Activated CD8-positive, alpha-beta memory T cell treated with anti-CD3 and anti-CD28 coated beads for 1 hour (primary cell): Measurements from ENCODE around the gene KIF20B.
"Not testable (repeated sequence)": the region's sequence is repeated elsewhere in the genome, so short reads cannot be mapped to it uniquely, and the experiment has no call there.

Experiments used
- DNase-seq, 2 donors: peaks; one replicate each; pipeline ENCODE4 v3.0.0-alpha.2; 2020; ENCODE audit warnings: low read depth in 1 of 2; ENCODE audit errors: extremely low read depth in 1 of 2

The KIF20B gene

DNA sequence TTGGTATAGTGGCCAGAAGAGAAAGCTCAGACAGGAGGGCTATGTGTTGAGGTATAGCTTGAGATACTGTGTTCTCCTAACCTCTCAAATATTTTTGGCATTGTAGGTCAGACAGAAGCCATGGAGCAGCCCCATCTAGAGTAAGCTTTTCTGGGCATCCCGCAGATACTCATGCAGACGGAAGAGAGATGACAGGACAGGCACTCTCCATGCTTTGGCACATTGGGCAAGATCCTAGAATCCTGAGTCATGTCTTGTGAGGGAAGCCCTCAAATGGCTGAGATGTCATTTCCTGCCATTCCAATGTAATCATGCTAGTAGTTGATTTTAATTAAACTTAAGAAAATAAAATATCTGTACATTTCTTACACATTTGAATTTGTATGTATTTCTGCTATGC lies 16.8 kb upstream of the KIF20B start:
- DNase-seq: no peak

DNA sequence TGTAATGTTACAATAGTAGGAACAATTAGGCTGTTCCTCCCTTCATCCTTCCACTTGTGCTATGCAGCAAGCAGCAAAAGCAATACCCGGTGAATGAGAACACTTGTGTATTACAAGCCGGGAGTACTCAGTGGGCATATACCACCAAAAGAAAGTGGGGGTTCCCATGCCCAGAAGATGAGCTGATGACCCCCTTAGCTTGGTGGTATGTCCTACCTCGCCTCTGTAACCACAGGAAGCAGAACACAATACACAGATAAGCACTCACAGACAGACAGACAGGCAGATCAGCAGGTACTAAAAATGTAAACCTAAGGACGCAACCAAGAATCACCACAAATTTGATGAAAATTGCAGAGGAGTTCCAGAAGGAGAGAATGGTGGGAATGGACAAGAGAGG lies 15.5 kb upstream of the KIF20B start:
- no peak for DNase-seq

DNA sequence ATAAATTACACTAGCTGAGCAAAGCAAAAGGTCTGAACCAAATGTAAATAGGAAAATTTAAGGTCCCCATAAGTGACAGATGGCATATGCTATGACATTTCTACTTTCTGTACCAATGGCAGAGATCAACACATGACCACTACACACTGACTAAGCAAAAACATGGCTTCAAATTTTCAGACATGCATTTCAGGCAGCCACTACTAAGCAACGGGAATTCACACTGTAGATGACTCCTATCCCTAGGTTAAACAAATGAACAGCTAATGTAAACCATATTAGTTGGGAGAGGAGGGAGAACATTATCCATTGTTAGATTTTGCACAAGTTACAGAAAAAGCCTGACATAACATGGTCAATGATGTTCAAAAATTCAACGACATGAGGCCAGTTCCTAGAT lies 11.4 kb upstream of the KIF20B start:
- DNase-seq: no peak

DNA sequence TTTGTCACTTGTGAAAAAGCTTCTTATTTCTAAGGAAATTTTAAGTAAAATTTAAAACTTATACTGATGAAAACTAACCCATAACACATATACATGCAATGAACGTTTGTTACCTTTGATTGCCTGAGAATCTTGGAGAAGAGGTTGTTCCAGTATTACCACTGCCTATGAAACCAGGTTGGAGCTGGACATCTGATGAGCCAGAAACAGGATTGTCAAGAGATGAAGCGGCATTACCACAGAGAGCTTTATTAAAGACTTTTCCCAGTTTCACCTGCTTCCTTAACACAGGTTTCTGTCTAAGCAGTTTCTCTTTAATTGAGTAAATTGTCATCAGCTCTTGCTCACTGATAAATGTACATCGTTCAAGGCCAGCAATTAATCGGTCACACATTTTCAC lies 9.0 kb upstream of the KIF20B start:
- no peak for DNase-seq

DNA sequence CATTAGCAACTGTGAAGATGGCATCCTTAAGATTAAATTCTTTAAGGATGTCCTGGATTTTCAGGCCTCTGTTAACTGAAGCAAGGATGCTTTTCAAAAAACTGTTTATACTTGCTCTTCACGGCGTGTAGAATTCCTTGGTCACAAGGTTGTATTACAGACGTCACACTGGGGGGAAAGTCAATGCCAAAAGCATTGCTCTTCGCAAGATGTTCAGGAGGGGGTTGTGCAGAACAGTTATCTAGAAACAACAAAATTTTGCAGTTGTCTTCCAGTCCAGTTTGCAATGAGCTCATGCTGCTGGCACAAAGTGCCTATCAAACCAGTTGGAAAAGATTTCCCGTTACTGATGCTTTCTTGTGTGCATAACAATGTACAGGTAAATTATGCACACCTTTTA lies 8.2 kb upstream of the KIF20B start:
- DNase-seq: no peak

DNA sequence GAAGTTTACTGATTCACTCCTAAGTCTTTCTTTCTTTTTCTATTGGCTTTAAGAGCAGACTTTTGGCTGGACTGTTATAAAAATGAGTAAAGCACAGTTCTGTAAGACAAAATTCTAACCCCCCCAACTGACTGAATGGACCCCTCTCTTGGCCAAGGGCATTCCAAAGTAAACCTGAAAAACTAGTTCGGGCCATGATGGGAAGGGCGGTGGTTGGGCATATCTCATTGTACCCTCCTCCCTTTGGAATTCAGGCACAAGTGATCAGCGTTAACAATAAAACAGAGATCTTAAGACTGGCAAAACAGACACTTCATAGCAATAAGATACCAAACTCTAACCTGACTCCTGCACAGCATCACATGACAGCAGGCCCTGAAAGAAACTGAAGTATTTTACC lies 6.1 kb upstream of the KIF20B start:
- DNase-seq: no peak

DNA sequence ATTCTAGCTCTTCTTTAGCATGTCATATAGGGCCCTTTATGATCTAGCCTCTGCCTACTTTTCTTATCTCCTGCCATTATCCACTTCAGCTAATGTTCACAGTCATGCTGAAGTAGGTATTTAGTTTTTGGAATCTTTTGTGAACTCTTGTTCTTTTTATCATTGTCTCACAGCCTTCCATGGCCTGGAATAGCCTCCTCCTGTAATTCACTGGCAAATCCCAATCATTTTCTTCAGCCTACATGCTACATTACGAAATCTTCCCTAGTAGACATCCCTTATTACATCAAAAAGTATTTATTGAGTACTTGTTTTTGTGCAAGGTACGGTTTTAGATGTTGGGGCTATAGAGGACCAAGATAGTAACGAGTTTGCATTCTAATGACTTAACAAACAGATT lies 3.4 kb upstream of the KIF20B start:
- DNase-seq: no peak

DNA sequence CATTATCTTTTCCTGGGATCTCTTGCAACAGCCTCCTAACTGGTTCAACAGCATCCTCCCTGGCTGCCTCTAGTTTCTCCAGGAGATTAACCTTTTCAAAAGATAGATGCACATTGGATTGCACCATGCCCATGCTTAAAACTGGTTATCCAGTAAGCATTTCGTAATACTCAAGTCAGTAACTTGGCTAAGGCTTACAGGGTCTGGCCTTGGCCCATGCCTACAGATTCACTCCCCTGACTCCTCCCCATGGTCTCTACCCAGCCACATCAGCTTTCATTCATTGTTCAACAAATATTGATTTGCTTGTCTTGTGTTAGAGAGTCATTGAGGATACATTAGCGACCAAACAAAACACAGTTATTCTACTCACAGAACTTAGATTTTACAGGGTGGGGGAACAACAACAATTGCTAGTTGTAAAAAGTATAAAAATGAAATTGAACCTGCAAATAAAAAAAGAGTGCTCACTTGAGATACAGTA lies 1.8 kb upstream of the KIF20B start:
- no peak for DNase-seq

DNA sequence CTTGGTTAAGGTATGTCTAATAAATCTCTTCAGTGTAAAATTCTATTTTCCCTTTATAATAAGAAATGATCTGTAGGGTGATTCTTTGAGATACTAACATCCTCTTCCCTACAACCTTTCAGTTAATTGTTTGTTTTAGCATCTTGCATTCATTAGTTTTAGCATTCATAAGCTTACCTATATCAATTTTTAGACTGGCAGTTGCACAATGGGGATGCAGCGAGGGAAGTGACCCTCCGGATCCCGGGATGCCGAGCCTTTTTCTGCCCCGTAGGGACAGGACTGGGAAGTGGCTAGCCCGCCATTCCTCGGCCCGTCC lies 508 bp upstream of the KIF20B start:
- DNase-seq: no peak

DNA sequence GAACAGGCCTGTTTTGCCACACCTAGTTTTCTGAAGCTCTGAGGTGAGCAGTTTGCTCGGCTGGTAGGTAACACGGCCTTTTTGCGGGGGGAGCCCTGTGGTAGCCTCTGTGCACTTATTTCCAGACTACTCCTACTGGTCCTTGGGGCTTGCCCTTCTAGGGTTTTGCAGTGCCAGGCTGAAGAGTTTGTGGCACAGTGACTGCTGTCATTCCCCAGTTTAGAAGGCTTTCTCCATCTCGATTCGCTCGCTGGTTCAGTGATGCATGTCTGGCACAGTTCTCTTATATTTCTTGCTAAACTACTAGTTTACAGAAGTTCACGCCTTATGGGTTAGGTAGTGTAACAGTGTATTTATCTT lies 711 bp downstream of the KIF20B start:
- no peak for DNase-seq

DNA sequence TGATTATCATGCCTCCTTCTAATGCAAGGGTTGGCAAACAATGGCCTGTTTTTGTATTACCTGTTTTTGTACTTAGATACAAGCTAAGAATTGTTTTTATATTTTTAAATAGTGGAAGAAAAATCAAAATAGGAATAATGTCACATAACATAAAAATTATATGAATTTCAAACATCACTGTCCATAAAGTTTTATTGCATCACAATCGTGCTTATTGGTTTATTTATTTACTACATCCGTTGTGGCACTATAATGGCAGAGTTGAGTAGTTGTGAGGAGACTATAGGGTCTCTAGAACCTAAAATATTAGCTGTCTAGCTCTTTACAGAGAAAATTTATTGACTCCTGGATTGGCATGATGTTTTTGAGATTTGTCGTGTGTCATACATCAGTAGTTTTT lies 4.1 kb downstream of the KIF20B start:
- DNase-seq: no peak

DNA sequence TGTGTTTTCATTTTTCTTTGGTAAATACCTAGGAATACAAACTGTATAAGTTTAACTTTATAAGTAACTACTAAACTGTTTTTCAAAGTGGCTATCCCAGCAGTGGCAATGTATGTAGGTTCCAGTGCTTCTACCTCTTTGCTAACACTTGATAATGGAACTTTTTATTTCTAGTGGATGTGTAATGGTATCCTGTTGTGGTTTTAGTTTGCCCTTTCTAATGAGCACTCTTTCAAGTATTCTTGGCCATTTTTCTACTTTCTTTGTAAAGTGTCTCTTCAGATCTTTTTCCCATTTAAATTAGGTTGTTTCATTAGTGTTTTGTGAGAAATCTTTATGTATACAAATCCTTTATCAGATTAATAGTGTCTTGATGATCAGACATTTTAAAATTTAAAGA lies 4.6 kb downstream of the KIF20B start:
- no peak for DNase-seq

DNA sequence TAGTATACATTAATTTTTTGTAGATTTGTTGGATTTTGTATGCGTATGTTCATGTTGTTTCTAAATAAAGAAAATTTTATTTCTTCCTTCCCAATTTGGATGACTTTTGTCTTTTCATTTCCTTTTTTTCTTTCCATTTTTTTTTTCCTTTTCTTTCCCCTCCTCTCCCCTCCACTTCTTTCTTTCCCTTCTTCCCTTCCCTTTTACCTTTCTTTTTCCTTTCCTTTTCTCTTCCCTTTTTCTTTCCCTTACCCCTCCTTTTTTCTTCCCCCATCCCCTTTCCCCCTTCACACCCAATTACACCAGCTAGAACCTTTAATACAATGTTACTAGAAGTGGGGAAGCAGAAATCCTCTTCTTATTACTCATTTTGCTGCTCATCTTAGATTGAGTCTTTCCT lies 6.0 kb downstream of the KIF20B start:
- DNase-seq: no peak

DNA sequence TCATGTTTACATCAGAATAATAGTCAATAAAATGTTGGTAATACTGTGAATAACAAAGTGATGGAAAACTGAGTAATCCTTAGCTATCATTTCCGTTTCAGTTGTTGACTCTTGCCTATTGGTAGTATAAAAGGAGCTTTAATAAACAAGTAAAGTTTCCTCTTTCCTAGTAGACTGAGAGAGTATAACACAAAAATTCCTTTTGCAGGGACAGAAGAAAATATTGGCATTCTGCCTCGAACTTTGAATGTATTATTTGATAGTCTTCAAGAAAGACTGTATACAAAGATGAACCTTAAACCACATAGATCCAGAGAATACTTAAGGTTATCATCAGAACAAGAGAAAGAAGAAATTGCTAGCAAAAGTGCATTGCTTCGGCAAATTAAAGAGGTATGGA lies 9.4 kb downstream of the KIF20B start:
- DNase-seq: no peak

DNA sequence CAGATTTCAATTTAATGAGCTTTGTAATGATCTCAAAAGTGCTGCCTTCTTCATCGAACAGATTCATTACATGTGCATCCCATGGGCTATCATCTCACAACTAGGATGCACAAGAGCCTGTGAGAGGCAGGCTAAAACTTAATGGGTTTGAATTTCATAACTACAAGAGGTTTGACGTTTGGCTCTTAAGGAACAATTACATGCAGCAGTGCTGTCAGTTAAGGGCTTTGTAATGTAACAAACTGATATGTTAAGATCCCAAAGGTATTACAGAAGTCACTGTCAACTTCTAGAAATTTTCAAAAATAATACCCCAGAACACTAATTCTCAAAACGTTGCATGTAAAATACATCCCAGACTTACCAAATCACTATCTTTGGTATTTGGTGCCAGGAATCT lies 33.2 kb downstream of the KIF20B start:
- no peak for DNase-seq

DNA sequence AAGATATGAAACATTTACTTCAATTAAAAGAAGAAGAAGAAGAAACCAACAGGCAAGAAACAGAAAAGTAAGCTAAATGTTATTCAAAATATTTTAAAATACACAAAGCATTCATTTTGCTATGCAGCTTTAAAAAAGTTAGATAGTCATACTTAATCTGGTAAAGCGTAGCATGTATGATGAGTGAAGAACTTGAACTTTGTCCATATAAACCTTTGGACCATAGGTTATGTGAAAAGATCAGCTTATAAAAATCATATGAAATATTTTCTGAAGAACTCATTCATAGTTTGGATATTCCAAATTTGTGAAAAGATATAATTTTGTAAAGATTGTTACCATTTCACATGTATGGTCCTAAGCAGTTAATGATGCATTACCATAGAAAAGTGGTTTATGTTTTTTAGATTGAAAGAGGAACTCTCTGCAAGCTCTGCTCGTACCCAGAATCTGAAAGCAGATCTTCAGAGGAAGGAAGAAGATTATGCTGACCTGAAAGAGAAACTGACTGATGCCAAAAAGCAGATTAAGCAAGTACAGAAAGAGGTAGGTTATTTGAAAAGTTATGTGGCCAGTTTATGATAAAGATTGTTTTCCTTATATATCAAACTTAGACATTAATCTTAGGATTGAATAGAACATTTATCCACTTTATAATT lies 37.3 kb downstream of the KIF20B start:
- no peak for DNase-seq

DNA sequence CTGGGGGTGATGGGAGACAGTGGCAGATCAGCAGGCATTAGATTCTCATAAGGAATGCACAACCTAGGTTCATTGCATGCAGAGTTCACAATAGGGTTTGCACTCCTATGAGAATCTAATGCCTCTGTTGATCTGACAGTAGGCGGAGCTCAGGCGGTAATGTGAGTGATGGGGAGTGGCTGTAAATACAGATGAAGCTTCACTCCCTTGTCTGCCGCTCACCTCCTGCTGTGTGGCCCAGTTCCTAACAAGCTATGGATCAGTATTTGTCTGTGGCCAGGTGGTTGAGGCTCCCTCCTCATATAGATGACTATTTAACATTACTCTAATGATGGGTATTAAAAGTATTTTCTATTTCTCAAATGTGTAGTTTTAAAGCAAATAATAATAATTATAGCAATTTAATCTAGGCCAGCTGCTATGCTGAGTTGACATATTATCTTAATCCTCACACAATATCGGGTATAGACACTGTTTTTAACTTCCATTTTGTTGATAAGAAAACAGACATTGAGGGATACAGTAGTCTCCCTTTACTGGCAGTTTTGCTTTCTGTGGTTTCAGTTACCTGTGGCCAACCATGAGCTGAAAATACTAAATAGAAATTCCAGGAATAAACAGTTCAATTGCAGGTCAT lies 39.9 kb downstream of the KIF20B start:
- no peak for DNase-seq

DNA sequence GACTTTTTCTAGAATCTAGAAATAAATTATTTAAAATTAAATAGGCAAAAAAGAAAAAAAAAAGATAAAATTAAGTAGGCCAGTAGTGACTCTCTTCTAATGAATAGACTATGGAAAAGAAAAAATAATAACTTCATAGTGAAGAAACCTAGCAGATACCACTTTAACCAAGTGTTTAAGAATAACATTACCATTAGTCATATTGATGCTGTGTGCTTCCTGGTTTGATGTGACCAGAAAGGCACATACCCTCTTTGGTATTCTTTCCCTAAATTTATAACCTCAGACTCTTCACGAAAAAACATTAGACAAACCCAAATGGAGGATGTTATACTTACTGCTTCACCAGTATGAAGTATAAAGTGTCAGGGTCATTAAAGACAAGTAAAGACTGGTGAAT lies 42.6 kb downstream of the KIF20B start:
- no peak for DNase-seq

DNA sequence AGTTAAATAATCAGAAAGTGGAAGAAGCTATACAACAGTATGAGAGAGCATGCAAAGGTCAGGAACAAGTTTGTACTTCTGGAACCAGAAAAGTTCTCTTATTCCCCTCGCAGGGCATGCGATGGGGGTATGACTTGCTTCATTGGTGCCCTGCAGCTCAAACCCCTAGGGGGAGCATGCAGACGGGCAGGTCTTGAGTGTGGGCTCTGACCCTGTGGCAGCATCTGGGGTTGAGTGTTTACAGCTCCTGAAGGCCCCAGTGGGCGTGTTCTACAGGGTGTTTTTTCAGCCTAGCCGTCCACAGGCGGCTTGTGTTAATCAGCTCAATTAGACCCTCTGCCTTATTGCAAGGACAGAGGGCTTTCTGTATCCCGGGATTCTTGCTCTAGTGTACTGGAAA lies 44.5 kb downstream of the KIF20B start:
- DNase-seq: no peak

DNA sequence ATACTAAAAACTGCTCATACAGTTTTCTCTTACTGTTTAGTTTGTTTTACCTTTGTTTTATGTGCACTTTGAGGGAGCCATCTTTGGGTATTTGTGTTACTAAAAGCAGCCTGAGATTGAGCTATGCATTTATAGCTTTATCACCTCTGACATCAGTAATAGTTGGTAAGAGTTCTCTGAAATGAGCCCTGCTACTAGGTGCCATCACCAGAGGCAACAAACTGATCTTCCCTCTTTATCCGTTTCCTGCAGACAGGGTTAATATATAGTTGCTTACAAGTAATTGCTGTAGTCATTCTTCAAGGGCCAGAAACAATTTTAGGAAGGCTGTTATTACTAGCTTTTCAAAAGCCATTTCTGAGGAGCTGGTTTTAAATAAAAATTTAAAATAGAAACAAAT lies 49.1 kb downstream of the KIF20B start:
- no peak for DNase-seq

DNA sequence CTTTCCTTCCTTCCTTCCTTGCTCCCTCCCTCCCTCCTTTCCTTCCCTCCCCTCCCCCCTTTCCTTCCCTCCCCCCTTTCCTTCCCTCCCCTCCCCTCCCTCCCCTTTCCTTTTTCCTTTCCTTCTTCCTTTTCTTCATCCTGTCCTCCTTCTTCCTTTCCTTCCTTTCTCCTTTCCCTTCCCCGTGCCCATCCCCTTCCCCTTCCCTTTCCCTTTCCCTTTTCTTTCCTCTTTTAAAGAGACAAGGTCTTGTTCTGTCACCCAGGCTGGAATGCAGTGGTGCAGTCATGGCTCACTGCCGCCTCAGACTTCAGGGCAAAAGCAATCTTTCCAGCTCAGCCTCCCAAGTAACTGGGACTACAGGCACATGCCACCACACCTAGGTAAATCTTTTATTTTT lies 54.0 kb downstream of the KIF20B start:
- DNase-seq: no peak

DNA sequence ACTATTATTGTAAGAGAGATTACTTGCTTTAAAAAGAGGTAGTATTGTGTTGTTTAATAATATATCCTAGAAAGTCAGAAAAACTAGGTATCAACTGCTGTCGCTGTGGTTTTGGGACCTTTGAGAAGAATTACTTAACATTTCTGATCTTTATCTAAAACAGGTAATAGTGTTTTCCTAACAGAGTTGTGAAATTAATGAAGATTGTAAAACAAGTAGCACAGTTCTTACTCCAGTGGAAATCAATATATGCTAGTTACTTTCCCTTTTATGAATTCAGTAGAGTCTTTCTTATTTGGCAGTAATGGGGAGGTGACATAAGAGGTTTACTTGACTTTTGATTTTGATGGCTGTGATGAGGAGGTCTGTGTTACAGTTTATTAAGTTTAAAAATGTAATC lies 58.1 kb downstream of the KIF20B start:
- DNase-seq: no peak

DNA sequence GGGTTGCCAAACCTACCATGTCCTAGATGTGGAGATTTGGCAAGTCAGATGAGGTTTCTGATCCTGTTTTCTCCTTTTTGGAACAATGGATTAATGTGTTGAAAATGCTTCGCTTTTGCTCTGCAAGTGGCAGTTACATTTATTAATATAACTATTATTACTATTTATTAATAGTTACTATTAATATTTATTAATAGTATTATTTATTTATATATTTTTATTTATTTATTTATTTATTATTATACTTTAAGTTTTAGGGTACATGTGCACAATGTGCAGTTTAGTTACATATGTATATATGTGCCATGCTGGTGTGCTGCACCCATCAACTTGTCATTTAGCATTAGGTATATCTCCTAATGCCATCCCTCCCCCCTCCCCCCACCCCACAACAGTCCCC lies 62.3 kb downstream of the KIF20B start:
- not testable (repeated sequence) for DNase-seq
